Neural crest cell (in vitro differentiated cells): ENCODE results near the gene RELN. TPM values are rescaled to one million over a fixed set of nuclear protein-coding genes. Genes with fewer than 3 reads are reported as not detected.

Experiments
- DNase-seq: peaks from one replicate; pipeline ENCODE4 v3.0.0; 2021; ENCODE audit warnings: low read depth, mixed read lengths, low spot score
- H3K27ac Mint-ChIP-seq: one replicate; pipeline ENCODE4 v1.8.0; 2021; ENCODE audit warnings: mild to moderate bottlenecking, mixed read lengths; ENCODE audit not compliant: unreplicated experiment
- H3K27me3 Mint-ChIP-seq: 2 replicates; pipeline ENCODE4 v1.8.0; 2021; ENCODE audit warnings: low read depth, mild to moderate bottlenecking, mixed read lengths
- H3K36me3 Mint-ChIP-seq: 2 replicates; pipeline ENCODE4 v1.8.0; 2021; ENCODE audit warnings: low read depth, mild to moderate bottlenecking, mixed read lengths
- H3K4me1 Mint-ChIP-seq: 2 replicates; pipeline ENCODE4 v1.8.0; 2021; ENCODE audit warnings: mixed read lengths
- H3K4me3 Mint-ChIP-seq: one replicate; pipeline ENCODE4 v1.8.0; 2021; ENCODE audit warnings: mild to moderate bottlenecking, mixed read lengths
- H3K9me3 Mint-ChIP-seq: 2 replicates; pipeline ENCODE4 v1.8.0; 2021; ENCODE audit warnings: mixed read lengths
- total RNA-seq: library from RNA; stranded (reverse); gene quantifications from 2 replicates; pipeline ENCODE4 v1.2.1, GENCODE V29; 2021
- TF ChIP-seq, protein P1 (sequence below): fragments of 200-600 bp; sonication (generic); conservative IDR thresholded peaks from 2 replicates; pipeline ENCODE4 v1.5.0; 2021; ENCODE audit warnings: antibody characterized with exemption, mild to moderate bottlenecking

Gene RELN
- total RNA-seq, 1 donor from 2014 or later, result 0.02 TPM

DNA sequence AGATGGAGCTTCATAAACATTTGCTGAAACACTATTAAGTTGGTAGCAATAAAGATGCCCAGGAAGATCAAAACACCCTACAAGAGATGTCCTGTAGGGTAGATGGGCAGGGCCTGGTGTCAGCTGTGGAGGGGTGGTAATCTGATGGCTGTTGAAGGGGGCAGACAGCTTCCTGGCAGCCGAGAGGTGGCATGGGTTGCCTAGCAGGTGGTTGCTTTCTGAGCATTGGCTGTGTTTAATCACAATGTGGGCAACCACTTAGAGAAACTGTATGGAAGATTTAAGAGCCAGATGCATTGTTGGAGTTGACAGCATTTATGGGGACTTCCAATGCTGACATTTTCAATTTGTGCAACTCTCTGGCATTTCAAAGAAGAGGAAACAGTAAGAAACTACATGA, 463.5 kb downstream of the RELN start:
- DNase-seq, result no peak
- Mint-ChIP-seq H3K9me3 (no peaks in the 10 kb centered on the region), H3K36me3 (no peaks in the 10 kb centered on the region), H3K27ac (no peak overlapping the region), H3K4me3 (no peak overlapping the region), H3K27me3 (peaks cover 74% of the 10 kb centered on the region), H3K4me1 (peaks cover 4% of the 10 kb centered on the region)
- TF ChIP-seq, protein P1, sequence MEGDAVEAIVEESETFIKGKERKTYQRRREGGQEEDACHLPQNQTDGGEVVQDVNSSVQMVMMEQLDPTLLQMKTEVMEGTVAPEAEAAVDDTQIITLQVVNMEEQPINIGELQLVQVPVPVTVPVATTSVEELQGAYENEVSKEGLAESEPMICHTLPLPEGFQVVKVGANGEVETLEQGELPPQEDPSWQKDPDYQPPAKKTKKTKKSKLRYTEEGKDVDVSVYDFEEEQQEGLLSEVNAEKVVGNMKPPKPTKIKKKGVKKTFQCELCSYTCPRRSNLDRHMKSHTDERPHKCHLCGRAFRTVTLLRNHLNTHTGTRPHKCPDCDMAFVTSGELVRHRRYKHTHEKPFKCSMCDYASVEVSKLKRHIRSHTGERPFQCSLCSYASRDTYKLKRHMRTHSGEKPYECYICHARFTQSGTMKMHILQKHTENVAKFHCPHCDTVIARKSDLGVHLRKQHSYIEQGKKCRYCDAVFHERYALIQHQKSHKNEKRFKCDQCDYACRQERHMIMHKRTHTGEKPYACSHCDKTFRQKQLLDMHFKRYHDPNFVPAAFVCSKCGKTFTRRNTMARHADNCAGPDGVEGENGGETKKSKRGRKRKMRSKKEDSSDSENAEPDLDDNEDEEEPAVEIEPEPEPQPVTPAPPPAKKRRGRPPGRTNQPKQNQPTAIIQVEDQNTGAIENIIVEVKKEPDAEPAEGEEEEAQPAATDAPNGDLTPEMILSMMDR, result no peak

DNA sequence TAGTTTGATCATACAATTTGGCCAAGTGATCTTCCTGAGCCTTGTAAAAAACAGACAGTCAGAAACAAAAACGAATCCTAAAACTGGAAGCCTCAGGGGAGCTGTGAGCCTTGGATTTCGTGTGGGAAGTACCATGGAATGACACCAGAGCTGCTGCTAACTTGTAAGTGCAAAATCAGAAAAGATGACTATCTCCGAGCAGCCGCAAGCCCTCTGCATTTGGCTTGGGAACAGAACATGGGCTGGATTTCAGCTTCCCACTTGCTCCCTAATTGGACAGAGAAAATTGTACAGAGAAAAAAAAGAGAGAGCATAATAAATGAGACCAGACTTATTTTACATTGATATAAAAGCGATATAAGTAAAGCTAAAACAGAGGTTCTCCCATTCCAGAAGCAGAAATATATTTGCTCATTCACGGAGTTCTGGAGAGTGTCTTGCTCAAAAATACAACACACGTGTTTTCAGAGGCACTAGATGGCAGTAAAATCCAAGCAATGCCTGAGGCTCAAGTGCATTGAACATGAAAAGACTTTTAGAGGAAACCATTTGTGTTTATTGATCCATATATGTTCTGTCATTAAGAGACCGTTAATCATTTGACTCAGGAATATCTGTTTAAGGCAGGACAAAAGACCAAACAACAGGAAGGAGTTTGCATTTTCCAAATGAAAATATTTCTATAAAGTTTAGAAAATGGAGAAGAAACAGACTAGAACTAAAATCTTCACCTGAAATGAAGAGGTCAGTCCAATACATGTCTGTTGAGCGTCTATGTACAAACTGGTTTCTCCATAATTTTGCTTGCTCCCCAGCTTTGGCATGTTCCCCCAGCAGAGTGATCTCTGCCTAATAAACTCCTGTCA, 465.2 kb downstream of the RELN start:
- no peaks in the 10 kb centered on the region for H3K9me3 Mint-ChIP-seq
- no peak overlapping the region for H3K27ac Mint-ChIP-seq
- peaks cover 58% of the 10 kb centered on the region for H3K27me3 Mint-ChIP-seq
- no peaks in the 10 kb centered on the region for H3K36me3 Mint-ChIP-seq
- TF ChIP-seq, protein P1, result peak; percentile 61
- H3K4me3 Mint-ChIP-seq, result no peak overlapping the region
- DNase-seq, result no peak
- peaks cover 4% of the 10 kb centered on the region for H3K4me1 Mint-ChIP-seq

DNA sequence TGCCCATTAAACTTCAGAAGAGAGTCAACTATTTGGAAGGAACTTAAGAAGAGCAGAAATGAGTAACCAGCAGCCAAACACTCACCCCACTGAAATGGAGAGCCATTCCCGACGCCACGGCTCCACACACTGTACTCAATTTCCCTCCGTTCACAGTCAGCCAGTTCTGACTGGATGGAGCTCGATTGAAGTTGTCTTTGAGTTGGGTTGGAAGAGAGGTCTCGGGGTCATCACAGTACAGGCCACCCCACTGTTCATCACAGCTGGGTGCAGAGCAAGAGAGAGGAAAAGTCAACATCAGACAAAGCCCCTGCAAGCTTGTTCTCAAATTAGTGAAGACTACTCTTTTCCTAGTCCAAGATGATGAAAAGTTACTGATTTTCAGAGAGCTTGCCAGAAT, 467.5 kb downstream of the RELN start:
- Mint-ChIP-seq H3K9me3 (no peaks in the 10 kb centered on the region), H3K4me1 (peaks cover 4% of the 10 kb centered on the region), H3K4me3 (no peak overlapping the region), H3K36me3 (no peaks in the 10 kb centered on the region), H3K27me3 (peaks cover 56% of the 10 kb centered on the region), H3K27ac (no peak overlapping the region)
- no peak for DNase-seq
- TF ChIP-seq, protein P1, result no peak

DNA sequence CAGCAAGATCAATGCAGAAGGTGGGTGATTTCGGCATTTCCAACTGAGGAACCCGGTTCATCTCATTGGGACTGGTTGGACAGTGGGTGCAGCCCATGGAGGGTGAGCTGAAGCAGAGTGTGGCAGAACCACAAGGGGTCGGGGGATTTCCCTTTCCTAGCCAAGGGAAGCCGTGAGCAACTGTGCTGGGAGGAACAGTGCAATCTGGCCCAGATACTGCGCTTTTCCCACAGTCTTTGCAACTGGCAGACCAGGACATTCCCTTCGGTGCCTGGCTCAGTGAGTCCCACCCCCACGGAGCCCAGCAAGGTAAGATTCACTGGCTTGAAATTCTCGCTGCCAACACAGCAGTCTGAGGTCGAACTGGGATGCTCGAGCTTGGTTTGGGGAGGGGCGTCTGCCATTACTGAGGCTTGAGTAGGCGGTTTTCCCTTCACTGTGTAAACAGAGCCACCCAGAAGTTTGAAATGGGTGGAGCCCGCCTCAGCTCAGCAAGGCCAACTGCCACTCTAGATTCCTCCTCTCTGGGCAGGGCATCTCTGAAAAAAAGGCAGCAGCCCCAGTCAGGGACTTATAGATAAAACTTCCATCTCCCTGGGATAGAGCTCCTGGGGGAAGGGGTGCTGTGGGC, 484.8 kb downstream of the RELN start:
- Mint-ChIP-seq H3K4me1 (no peaks in the 10 kb centered on the region), H3K27me3 (peaks cover 84% of the 10 kb centered on the region), H3K36me3 (no peaks in the 10 kb centered on the region), H3K9me3 (peaks cover 5% of the 10 kb centered on the region), H3K4me3 (no peak overlapping the region), H3K27ac (no peak overlapping the region)
- TF ChIP-seq, protein P1, result no peak
- DNase-seq, result no peak

DNA sequence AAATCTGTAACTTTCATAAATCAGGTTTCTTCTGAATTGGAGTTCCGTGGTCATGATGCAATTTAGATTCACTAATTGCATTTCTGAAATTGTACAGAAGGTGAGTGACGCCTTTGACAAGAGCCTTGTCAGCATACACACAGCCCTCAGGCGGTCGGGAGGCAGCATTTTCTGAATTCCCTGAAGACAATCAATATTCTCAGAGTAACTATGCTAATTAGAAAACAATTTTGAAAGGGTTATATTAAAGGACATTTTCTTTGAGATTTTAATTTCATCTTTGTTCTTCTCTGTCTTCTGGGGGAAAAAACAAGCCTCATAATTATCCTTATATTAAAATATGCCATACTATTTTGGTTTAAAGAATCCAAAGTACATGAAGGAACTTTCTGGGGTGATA, 488.3 kb downstream of the RELN start:
- no peaks in the 10 kb centered on the region for H3K4me1 Mint-ChIP-seq
- H3K4me3 Mint-ChIP-seq, result no peak overlapping the region
- peaks cover 5% of the 10 kb centered on the region for H3K9me3 Mint-ChIP-seq
- no peak overlapping the region for H3K27ac Mint-ChIP-seq
- TF ChIP-seq, protein P1, result no peak
- DNase-seq, result no peak
- no peaks in the 10 kb centered on the region for H3K36me3 Mint-ChIP-seq
- peaks cover 76% of the 10 kb centered on the region for H3K27me3 Mint-ChIP-seq
